ENCODE results near the gene TFDP1. TPM values are rescaled to one million over a fixed set of nuclear protein-coding genes. Genes with fewer than 3 reads are reported as not detected.

TFDP1 gene
- total RNA-seq, 4 donors from 2014 or later, result 10.3 to 101 (median 52.3) TPM

GRCh38 chr13:113655346-113656002 lies 70.9 kb downstream of the TFDP1 start:
- no peaks in the 10 kb centered on the region for H3K9me3 ChIP-seq
- no peak overlapping the region for H3K27ac ChIP-seq
- H3K4me3 ChIP-seq, result no peak overlapping the region
- no peaks in the 10 kb centered on the region for H3K36me3 ChIP-seq
- H3K27me3 ChIP-seq, result no peaks in the 10 kb centered on the region
- intact Hi-C loops (cut with DNase I; ENCODE audit: low total_unique reads), result no loop called here
- no peaks in the 10 kb centered on the region for H3K4me1 ChIP-seq
- DNase-seq, result peak in 1 of 2 donors; percentile 3
- TF ChIP-seq POLR2A (IDR thresholded peaks at IDR 0.05), result no peak
- TF ChIP-seq, protein P1, sequence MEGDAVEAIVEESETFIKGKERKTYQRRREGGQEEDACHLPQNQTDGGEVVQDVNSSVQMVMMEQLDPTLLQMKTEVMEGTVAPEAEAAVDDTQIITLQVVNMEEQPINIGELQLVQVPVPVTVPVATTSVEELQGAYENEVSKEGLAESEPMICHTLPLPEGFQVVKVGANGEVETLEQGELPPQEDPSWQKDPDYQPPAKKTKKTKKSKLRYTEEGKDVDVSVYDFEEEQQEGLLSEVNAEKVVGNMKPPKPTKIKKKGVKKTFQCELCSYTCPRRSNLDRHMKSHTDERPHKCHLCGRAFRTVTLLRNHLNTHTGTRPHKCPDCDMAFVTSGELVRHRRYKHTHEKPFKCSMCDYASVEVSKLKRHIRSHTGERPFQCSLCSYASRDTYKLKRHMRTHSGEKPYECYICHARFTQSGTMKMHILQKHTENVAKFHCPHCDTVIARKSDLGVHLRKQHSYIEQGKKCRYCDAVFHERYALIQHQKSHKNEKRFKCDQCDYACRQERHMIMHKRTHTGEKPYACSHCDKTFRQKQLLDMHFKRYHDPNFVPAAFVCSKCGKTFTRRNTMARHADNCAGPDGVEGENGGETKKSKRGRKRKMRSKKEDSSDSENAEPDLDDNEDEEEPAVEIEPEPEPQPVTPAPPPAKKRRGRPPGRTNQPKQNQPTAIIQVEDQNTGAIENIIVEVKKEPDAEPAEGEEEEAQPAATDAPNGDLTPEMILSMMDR (IDR thresholded peaks at IDR 0.05), result no peak

DNA sequence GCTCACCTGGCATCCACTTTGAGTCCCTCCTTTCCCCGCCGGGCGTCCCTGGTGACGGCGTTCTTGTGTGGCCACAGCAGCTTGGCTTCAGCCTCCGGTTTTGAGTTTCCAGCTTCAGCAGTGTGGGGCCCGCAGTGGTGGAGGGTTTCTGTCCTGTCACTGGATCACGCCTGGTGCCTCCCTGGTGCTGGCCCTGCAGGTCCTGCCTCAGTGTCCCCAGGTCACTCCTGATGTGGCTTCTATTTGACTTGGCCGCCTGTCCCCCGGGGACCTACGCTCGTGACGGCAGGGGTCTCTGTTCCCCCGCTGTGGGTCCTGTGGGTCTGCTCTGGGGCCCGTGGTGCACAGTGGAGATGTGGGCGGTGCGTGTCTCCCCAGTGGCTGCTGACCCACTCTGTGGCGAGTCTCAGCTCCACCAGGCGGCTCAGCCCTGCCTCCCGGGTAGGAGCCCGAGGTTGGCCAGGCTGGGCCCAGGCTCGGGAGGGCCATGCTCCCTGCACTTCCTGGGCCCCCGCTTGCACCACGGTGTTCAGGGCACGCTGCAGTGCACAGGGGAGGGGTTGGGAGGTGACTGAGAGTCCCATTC lies 71.5 kb downstream of the TFDP1 start:
- intact Hi-C loops (cut with DNase I; ENCODE audit: low total_unique reads), result no loop called here
- TF ChIP-seq, protein P1 (IDR thresholded peaks at IDR 0.05), result no peak
- no peak for TF ChIP-seq POLR2A (IDR thresholded peaks at IDR 0.05)
- peak; percentile 8 for DNase-seq
- no peaks in the 10 kb centered on the region for H3K36me3 ChIP-seq
- H3K27me3 ChIP-seq, result no peaks in the 10 kb centered on the region
- H3K9me3 ChIP-seq, result no peaks in the 10 kb centered on the region
- no peak overlapping the region for H3K27ac ChIP-seq
- H3K4me1 ChIP-seq, result no peaks in the 10 kb centered on the region
- no peak overlapping the region for H3K4me3 ChIP-seq

GRCh38 chr13:113656831-113657671 lies 72.5 kb downstream of the TFDP1 start:
- Histone ChIP-seq H3K27ac (no peak overlapping the region), H3K4me3 (no peak overlapping the region), H3K36me3 (no peaks in the 10 kb centered on the region), H3K27me3 (no peaks in the 10 kb centered on the region), H3K4me1 (no peaks in the 10 kb centered on the region), H3K9me3 (no peaks in the 10 kb centered on the region)
- intact Hi-C loops (cut with DNase I; ENCODE audit: low total_unique reads), result no loop called here
- DNase-seq, result peak; percentile 8 to 9
- TF ChIP-seq, protein P1 (IDR thresholded peaks at IDR 0.05), result no peak
- no peak for TF ChIP-seq POLR2A (IDR thresholded peaks at IDR 0.05)

GRCh38 chr13:113657851-113658741 lies 73.5 kb downstream of the TFDP1 start, which contains the start of gene ATP4B:
TSS of gene ATP4B (minus strand) at chr13:113658198. CDS start at chr13:113658144, 54 bp downstream.
- intact Hi-C loops (cut with DNase I; ENCODE audit: low total_unique reads), result no loop called here
- DNase-seq, result peak; percentile 6 to 9
- no peak for TF ChIP-seq POLR2A (IDR thresholded peaks at IDR 0.05)
- TF ChIP-seq, protein P1 (IDR thresholded peaks at IDR 0.05), result no peak

More at GRCh38 chr13:113657851-113658741, 73.5 kb downstream of the TFDP1 start, which contains the start of gene ATP4B:
- H3K27me3 ChIP-seq, result no peaks in the 10 kb centered on the region
- no peak within 1 kb of the TSS for H3K27ac ChIP-seq
- no peaks in the 10 kb centered on the region for H3K36me3 ChIP-seq
- no peaks in the 10 kb centered on the region for H3K4me1 ChIP-seq
- no peak within 1 kb of the TSS for H3K4me3 ChIP-seq
- H3K9me3 ChIP-seq, result no peaks in the 10 kb centered on the region

All from uterus (tissue), 4 donors.